Calu3 (cell line): ENCODE measurements around the gene KLHL2. TPM values are rescaled to one million over a fixed set of nuclear protein-coding genes. Genes with fewer than 3 reads are reported as not detected.

Experiments
- BruUV-seq: library from RNA; stranded (reverse); fragments of 400-500 nt; replicated peaks from 2 replicates; lab custom pipeline; 2021; lab: Mats Ljungman, UMichigan
- CTCF ChIA-PET: fragments of 300-600 bp; sonication (Branson Sonifier 250); formaldehyde crosslinking; loops from one replicate; lab custom pipeline; 2022; ENCODE audit warnings: antibody characterized with exemption; lab: Charles Lee
- DNase-seq: peaks from one replicate; pipeline ENCODE4 v3.0.0; 2022
- H3K27ac Mint-ChIP-seq: one replicate; pipeline ENCODE4 v1.8.0; 2022; ENCODE audit warnings: mixed read lengths; ENCODE audit not compliant: unreplicated experiment
- H3K27me3 Mint-ChIP-seq: one replicate; pipeline ENCODE4 v1.8.0; 2022; ENCODE audit warnings: mixed read lengths; ENCODE audit not compliant: unreplicated experiment
- H3K36me3 Mint-ChIP-seq: one replicate; pipeline ENCODE4 v1.8.0; 2022; ENCODE audit warnings: mild to moderate bottlenecking, moderate library complexity, mixed read lengths; ENCODE audit not compliant: insufficient read depth, unreplicated experiment
- H3K4me1 Mint-ChIP-seq: one replicate; pipeline ENCODE4 v1.8.0; 2022; ENCODE audit warnings: mild to moderate bottlenecking, low read depth, mixed read lengths; ENCODE audit not compliant: unreplicated experiment
- H3K4me3 Mint-ChIP-seq: one replicate; pipeline ENCODE4 v1.8.0; 2022; ENCODE audit warnings: mild to moderate bottlenecking, low read depth, moderate library complexity, mixed read lengths; ENCODE audit not compliant: unreplicated experiment
- H3K9me3 Mint-ChIP-seq: one replicate; pipeline ENCODE4 v1.8.0; 2022; ENCODE audit warnings: low read depth, mixed read lengths; ENCODE audit not compliant: unreplicated experiment
- CTCF ChIP-seq: fragments of 200-600 bp; IDR thresholded peaks from one replicate; pipeline ENCODE4 v1.8.0; 2022; ENCODE audit warnings: antibody characterized with exemption; ENCODE audit not compliant: unreplicated experiment
- intact Hi-C: fragments of 100-400 bp; cut with micrococcal nuclease; formaldehyde crosslinking; loops from one replicate; pipeline ENCODE4 v1.10.0; 2022; ENCODE audit not compliant: unreplicated experiment
- total RNA-seq: library from RNA; stranded (reverse); gene quantifications from 2 replicates; pipeline ENCODE4 v1.2.3, GENCODE V29; 2022

KLHL2 gene
- total RNA-seq, 1 experiment from 2014 or later, result 12.9 TPM

GRCh38 chr4:165345666-165346417 lies 138.5 kb downstream of the KLHL2 start:
- Mint-ChIP-seq H3K4me1 (no peaks in the 10 kb centered on the region), H3K9me3 (no peaks in the 10 kb centered on the region), H3K27ac (no peak overlapping the region), H3K27me3 (no peaks in the 10 kb centered on the region), H3K4me3 (no peak overlapping the region), H3K36me3 (no peaks in the 10 kb centered on the region)
- intact Hi-C loops, result loop anchor here (2.0 kb wide), 1 partner anchor 215 kb away; no protein-coding TSS in a partner anchor
- CTCF ChIA-PET, result no interaction called here
- TF ChIP-seq CTCF, result no peak
- DNase-seq, result no peak
- BruUV-seq, result no TSS peak

- no peak overlapping the region for H3K4me3 Mint-ChIP-seq
- no peaks in the 10 kb centered on the region for H3K4me1 Mint-ChIP-seq
- no TSS peak for BruUV-seq
- CTCF ChIA-PET, result no interaction called here
- H3K9me3 Mint-ChIP-seq, result no peaks in the 10 kb centered on the region
- no peak for DNase-seq
- no peaks in the 10 kb centered on the region for H3K27me3 Mint-ChIP-seq
- intact Hi-C loops, result loop anchor here (2.0 kb wide), 1 partner anchor 217 kb away; no protein-coding TSS in a partner anchor
- no peak for TF ChIP-seq CTCF
- H3K27ac Mint-ChIP-seq, result no peak overlapping the region
- H3K36me3 Mint-ChIP-seq, result no peaks in the 10 kb centered on the region
Observed at GRCh38 chr4:165347647-165348569, 140.5 kb downstream of the KLHL2 start.

- intact Hi-C loops, result no loop called here
- CTCF ChIA-PET, result no interaction called here
- no peak for DNase-seq
- no peaks in the 10 kb centered on the region for H3K4me1 Mint-ChIP-seq
- H3K27me3 Mint-ChIP-seq, result no peaks in the 10 kb centered on the region
- BruUV-seq, result no TSS peak
- no peaks in the 10 kb centered on the region for H3K36me3 Mint-ChIP-seq
- no peaks in the 10 kb centered on the region for H3K9me3 Mint-ChIP-seq
- H3K27ac Mint-ChIP-seq, result no peak overlapping the region
- TF ChIP-seq CTCF, result no peak
- H3K4me3 Mint-ChIP-seq, result no peak overlapping the region
Observed at GRCh38 chr4:165351359-165352130, 144.2 kb downstream of the KLHL2 start.

GRCh38 chr4:165355900-165356300 lies 148.5 kb downstream of the KLHL2 start:
- H3K27ac Mint-ChIP-seq, result no peak overlapping the region
- no peak overlapping the region for H3K4me3 Mint-ChIP-seq
- TF ChIP-seq CTCF, result no peak
- peaks cover 3% of the 10 kb centered on the region for H3K9me3 Mint-ChIP-seq
- CTCF ChIA-PET, result interaction anchor here (1.0 to 1.1 kb wide), 2 partner anchors 12 to 22 kb away, joined by 3 read pairs; partner anchors contain the start of gene CPE
- H3K36me3 Mint-ChIP-seq, result no peaks in the 10 kb centered on the region
- peaks cover 24% of the 10 kb centered on the region for H3K4me1 Mint-ChIP-seq
- no TSS peak for BruUV-seq
- DNase-seq, result peak; percentile 27
- no peaks in the 10 kb centered on the region for H3K27me3 Mint-ChIP-seq
- intact Hi-C loops, result loop anchor here (1.0 kb wide), 1 partner anchor 108 kb away; no protein-coding TSS in a partner anchor
